ENCODE results near the gene ZNRF1. TPM values are rescaled to one million over a fixed set of nuclear protein-coding genes. Genes with fewer than 3 reads are reported as not detected.
A peak's percentile ranks its signal among the peaks of the same experiment; 100 is the strongest.

Gene ZNRF1
- total and polyA plus RNA-seq, 2 of the 13 experiments (the other 11 are each of a cell fraction or from before 2014, with no cell fraction given), result 43.9 to 58.7 TPM

DNA sequence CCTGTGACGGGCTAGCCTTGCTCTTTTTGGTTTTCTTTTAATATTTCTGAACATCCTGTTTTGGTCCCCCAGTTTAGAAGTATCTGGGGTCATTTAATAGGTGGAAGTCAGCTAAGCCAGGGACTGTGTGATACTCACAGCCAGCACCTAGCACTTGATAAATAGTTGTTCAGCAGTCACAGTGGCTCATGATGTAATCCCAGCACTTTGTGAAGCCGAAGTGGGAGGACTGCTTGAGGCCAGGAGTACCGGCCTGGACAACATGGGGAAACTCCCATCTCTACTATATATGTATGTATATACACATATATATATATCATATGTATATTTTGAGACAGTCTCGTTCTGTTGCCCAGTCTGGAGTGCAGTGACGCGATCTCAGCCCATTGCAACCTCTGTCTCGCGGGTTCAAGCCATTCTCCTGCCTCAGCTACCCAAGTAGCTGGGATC, 1.8 kb upstream of the ZNRF1 start (continued):
- TF ChIP-seq SIX1 (CRISPR knock-in tag; IDR thresholded peaks at IDR 0.05; ENCODE audit: borderline replicate concordance) (peak; percentile 22; the same call in 1 of the 2 replicates), CREM (IDR thresholded peaks at IDR 0.05) (peak; percentile 33; the same call in 1 of the 2 replicates), CREM (CRISPR knock-in tag; IDR thresholded peaks at IDR 0.05) (no peak), GATAD2A (CRISPR knock-in tag; IDR thresholded peaks at IDR 0.05) (peak; percentile 90), ISL2 (CRISPR knock-in tag; IDR thresholded peaks at IDR 0.05) (0 out of 2 replicates have a peak, but pooled peaks have one; percentile 41), POLR2G (IDR thresholded peaks at IDR 0.05; ENCODE audit: low read depth, low read length) (no peak), ZFX (CRISPR knock-in tag; IDR thresholded peaks at IDR 0.05; ENCODE audit: low read depth) (peak; percentile 53), PITX1 (CRISPR knock-in tag; IDR thresholded peaks at IDR 0.05) (peak; percentile 50; the same call in 1 of the 2 replicates), ZNF614 (CRISPR knock-in tag; IDR thresholded peaks at IDR 0.05; ENCODE audit: borderline replicate concordance) (0 out of 2 replicates have a peak, but pooled peaks have one; percentile 58), TBP (CRISPR knock-in tag; IDR thresholded peaks at IDR 0.05) (no peak), ZBTB7B (CRISPR knock-in tag; IDR thresholded peaks at IDR 0.05) (no peak), ZBTB3 (CRISPR knock-in tag; IDR thresholded peaks at IDR 0.05; ENCODE audit: borderline replicate concordance, low read depth) (peak; percentile 42; the same call in 1 of the 2 replicates), HMG20A (CRISPR knock-in tag; IDR thresholded peaks at IDR 0.05; ENCODE audit: borderline replicate concordance) (peak; percentile 53; the same call in 1 of the 2 replicates), KLF6 (CRISPR knock-in tag; IDR thresholded peaks at IDR 0.05) (peak; percentile 84; the same call in 1 of the 2 replicates)
- TF ChIP-seq, protein P1, sequence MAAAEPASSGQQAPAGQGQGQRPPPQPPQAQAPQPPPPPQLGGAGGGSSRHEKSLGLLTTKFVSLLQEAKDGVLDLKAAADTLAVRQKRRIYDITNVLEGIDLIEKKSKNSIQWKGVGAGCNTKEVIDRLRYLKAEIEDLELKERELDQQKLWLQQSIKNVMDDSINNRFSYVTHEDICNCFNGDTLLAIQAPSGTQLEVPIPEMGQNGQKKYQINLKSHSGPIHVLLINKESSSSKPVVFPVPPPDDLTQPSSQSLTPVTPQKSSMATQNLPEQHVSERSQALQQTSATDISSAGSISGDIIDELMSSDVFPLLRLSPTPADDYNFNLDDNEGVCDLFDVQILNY (CRISPR knock-in tag; conservative IDR thresholded peaks at IDR 0.05), result no peak
- TF ChIP-seq, protein P2, sequence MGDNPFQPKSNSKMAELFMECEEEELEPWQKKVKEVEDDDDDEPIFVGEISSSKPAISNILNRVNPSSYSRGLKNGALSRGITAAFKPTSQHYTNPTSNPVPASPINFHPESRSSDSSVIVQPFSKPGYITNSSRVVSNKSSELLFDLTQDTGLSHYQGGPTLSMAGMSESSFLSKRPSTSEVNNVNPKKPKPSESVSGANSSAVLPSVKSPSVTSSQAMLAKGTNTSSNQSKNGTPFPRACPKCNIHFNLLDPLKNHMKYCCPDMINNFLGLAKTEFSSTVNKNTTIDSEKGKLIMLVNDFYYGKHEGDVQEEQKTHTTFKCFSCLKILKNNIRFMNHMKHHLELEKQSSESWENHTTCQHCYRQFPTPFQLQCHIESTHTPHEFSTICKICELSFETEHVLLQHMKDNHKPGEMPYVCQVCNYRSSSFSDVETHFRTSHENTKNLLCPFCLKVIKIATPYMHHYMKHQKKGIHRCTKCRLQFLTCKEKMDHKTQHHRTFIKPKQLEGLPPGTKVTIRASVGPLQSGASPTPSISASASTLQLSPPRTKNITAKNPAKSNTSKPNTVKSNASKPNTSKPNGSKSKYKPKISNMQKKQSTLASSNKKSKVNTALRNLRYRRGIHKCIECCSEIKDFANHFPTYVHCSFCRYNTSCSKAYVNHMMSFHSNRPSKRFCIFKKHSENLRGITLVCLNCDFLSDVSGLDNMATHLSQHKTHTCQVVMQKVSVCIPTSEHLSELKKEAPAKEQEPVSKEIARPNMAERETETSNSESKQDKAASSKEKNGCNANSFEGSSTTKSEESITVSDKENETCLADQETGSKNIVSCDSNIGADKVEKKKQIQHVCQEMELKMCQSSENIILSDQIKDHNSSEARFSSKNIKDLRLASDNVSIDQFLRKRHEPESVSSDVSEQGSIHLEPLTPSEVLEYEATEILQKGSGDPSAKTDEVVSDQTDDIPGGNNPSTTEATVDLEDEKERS (CRISPR knock-in tag; IDR thresholded peaks at IDR 0.05), result no peak
- TF ChIP-seq, protein P3, sequence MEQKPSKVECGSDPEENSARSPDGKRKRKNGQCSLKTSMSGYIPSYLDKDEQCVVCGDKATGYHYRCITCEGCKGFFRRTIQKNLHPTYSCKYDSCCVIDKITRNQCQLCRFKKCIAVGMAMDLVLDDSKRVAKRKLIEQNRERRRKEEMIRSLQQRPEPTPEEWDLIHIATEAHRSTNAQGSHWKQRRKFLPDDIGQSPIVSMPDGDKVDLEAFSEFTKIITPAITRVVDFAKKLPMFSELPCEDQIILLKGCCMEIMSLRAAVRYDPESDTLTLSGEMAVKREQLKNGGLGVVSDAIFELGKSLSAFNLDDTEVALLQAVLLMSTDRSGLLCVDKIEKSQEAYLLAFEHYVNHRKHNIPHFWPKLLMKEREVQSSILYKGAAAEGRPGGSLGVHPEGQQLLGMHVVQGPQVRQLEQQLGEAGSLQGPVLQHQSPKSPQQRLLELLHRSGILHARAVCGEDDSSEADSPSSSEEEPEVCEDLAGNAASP (CRISPR knock-in tag; IDR thresholded peaks at IDR 0.05; ENCODE audit: borderline replicate concordance), result peak; percentile 53; the same call in 1 of the 2 replicates
- TF ChIP-seq, protein P4, sequence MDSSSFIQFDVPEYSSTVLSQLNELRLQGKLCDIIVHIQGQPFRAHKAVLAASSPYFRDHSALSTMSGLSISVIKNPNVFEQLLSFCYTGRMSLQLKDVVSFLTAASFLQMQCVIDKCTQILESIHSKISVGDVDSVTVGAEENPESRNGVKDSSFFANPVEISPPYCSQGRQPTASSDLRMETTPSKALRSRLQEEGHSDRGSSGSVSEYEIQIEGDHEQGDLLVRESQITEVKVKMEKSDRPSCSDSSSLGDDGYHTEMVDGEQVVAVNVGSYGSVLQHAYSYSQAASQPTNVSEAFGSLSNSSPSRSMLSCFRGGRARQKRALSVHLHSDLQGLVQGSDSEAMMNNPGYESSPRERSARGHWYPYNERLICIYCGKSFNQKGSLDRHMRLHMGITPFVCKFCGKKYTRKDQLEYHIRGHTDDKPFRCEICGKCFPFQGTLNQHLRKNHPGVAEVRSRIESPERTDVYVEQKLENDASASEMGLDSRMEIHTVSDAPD (CRISPR knock-in tag; IDR thresholded peaks at IDR 0.05), result no peak
- TF ChIP-seq, protein P5, sequence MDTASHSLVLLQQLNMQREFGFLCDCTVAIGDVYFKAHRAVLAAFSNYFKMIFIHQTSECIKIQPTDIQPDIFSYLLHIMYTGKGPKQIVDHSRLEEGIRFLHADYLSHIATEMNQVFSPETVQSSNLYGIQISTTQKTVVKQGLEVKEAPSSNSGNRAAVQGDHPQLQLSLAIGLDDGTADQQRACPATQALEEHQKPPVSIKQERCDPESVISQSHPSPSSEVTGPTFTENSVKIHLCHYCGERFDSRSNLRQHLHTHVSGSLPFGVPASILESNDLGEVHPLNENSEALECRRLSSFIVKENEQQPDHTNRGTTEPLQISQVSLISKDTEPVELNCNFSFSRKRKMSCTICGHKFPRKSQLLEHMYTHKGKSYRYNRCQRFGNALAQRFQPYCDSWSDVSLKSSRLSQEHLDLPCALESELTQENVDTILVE (CRISPR knock-in tag; IDR thresholded peaks at IDR 0.05), result 0 out of 2 replicates have a peak, but pooled peaks have one; percentile 9
- TF ChIP-seq, protein P6, sequence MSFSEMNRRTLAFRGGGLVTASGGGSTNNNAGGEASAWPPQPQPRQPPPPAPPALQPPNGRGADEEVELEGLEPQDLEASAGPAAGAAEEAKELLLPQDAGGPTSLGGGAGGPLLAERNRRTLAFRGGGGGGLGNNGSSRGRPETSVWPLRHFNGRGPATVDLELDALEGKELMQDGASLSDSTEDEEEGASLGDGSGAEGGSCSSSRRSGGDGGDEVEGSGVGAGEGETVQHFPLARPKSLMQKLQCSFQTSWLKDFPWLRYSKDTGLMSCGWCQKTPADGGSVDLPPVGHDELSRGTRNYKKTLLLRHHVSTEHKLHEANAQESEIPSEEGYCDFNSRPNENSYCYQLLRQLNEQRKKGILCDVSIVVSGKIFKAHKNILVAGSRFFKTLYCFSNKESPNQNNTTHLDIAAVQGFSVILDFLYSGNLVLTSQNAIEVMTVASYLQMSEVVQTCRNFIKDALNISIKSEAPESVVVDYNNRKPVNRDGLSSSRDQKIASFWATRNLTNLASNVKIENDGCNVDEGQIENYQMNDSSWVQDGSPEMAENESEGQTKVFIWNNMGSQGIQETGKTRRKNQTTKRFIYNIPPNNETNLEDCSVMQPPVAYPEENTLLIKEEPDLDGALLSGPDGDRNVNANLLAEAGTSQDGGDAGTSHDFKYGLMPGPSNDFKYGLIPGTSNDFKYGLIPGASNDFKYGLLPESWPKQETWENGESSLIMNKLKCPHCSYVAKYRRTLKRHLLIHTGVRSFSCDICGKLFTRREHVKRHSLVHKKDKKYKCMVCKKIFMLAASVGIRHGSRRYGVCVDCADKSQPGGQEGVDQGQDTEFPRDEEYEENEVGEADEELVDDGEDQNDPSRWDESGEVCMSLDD (CRISPR knock-in tag; IDR thresholded peaks at IDR 0.05; ENCODE audit: borderline replicate concordance), result peak; percentile 37; the same call in 1 of the 2 replicates

Measured in HepG2 (cell line).